CD8-positive, alpha-beta memory T cell (primary cell): Measurements from ENCODE around the gene CCM2. TPM values are rescaled to one million over a fixed set of nuclear protein-coding genes. Genes with fewer than 3 reads are reported as not detected.
"Not testable (repeated sequence)": the region's sequence is repeated elsewhere in the genome, so short reads cannot be mapped to it uniquely, and the experiment has no call there.

Experiments used
- CTCF ChIA-PET: fragments of 350-600 bp; sonication (Branson Sonifier 250); formaldehyde crosslinking; loops from one replicate; lab custom pipeline; 2021; ENCODE audit warnings: antibody characterized with exemption; lab: Charles Lee
- POLR2A ChIA-PET: fragments of 350-600 bp; sonication (Branson Sonifier 250); formaldehyde crosslinking; loops from one replicate; lab custom pipeline; 2021; ENCODE audit warnings: antibody characterized with exemption; lab: Charles Lee
- DNase-seq, 5 donors: peaks; one replicate each; pipeline versions ENCODE4 v3.0.0 to v3.0.0-alpha.2; 2020 to 2022; ENCODE audit warnings: mixed read lengths in 1 of 5
- H3K27ac ChIP-seq: one replicate; pipeline ENCODE4 v1.7.0; 2013; ENCODE audit warnings: low read depth, mild to moderate bottlenecking, low read length, moderate library complexity
- H3K27me3 ChIP-seq: 2 replicates; pipeline ENCODE4 v1.7.0; 2013; ENCODE audit warnings: low read length, mild to moderate bottlenecking; ENCODE audit not compliant: insufficient read depth, poor library complexity, severe bottlenecking
- H3K36me3 ChIP-seq: 2 replicates; pipeline ENCODE4 v1.7.0; 2013; ENCODE audit warnings: mild to moderate bottlenecking, low read length, moderate library complexity; ENCODE audit not compliant: insufficient read depth
- H3K4me1 ChIP-seq: 2 replicates; pipeline ENCODE4 v1.7.0; 2013; ENCODE audit warnings: mild to moderate bottlenecking, low read length, moderate library complexity; ENCODE audit not compliant: insufficient read depth
- H3K4me3 ChIP-seq: 2 replicates; pipeline ENCODE4 v1.7.0; 2013; ENCODE audit warnings: mild to moderate bottlenecking, low read length
- H3K9me3 ChIP-seq: 2 replicates; pipeline ENCODE4 v1.7.0; 2013; ENCODE audit warnings: mild to moderate bottlenecking, low read length
- H3K27ac Mint-ChIP-seq, 8 donors: one replicate each; pipeline ENCODE4 v1.8.0; 2020 to 2021; ENCODE audit warnings: mixed read lengths in 8 of 8, mild to moderate bottlenecking in 6 of 8, inconsistent platforms in 3 of 8, moderate library complexity in 3 of 8
- H3K27me3 Mint-ChIP-seq, 2 donors: one replicate each; pipeline ENCODE4 v1.8.0; 2020 to 2021; ENCODE audit warnings: mixed read lengths in 2 of 2, mild to moderate bottlenecking in 1 of 2, moderate library complexity in 1 of 2
- H3K36me3 Mint-ChIP-seq, 3 donors: one replicate each; pipeline ENCODE4 v1.8.0; 2020 to 2021; ENCODE audit warnings: mixed read lengths in 3 of 3, inconsistent platforms in 1 of 3, mild to moderate bottlenecking in 1 of 3
- H3K4me1 Mint-ChIP-seq, 3 donors: one replicate each; pipeline ENCODE4 v1.8.0; 2020 to 2021; ENCODE audit warnings: mixed read lengths in 3 of 3, inconsistent platforms in 1 of 3, mild to moderate bottlenecking in 1 of 3
- H3K4me3 Mint-ChIP-seq, 7 donors: one replicate each; pipeline ENCODE4 v1.8.0; 2020 to 2021; ENCODE audit warnings: mixed read lengths in 7 of 7, mild to moderate bottlenecking in 6 of 7, moderate library complexity in 4 of 7, inconsistent platforms in 2 of 7
- H3K9me3 Mint-ChIP-seq, 5 donors: one replicate each; pipeline ENCODE4 v1.8.0; 2020 to 2022; ENCODE audit warnings: mixed read lengths in 5 of 5, mild to moderate bottlenecking in 3 of 5, moderate library complexity in 2 of 5, inconsistent platforms in 1 of 5
- polyA plus RNA-seq: library from polyadenylated mRNA; unstranded; fragments of 300-500 nt; fragmentation: Illumina TruSeq; gene quantifications from one replicate; pipeline ENCODE4 v1.2.3, GENCODE V29; 2021
- total RNA-seq, 2 experiments: library from RNA; stranded (reverse); gene quantifications; one replicate each; pipeline ENCODE4 v1.2.3, GENCODE V29; 2021

CCM2 gene
- total and polyA plus RNA-seq, 3 experiments from 2014 or later = 70.6 to 81.1 (median 74.8) TPM

- Mint-ChIP-seq H3K4me3 (peak overlapping the region in 1 of 7 donors; percentile 80), H3K4me1 (peaks cover 34 to 39% (median 37%) of the 10 kb centered on the region in 3 donors), H3K27ac (peak overlapping the region in 4 of 8 donors; percentile 17 to 93 (median 32)), H3K36me3 (peaks cover 7 to 28% (median 12%) of the 10 kb centered on the region in 3 donors), H3K9me3 (no peaks in the 10 kb centered on the region), H3K27me3 (no peaks in the 10 kb centered on the region)
- POLR2A ChIA-PET = interaction anchor here (1.0 kb wide), 1 partner anchor 10 kb away, joined by 5 read pairs; no protein-coding TSS in a partner anchor
- Histone ChIP-seq H3K4me1 (peaks cover 31% of the 10 kb centered on the region), H3K27ac (no peak overlapping the region), H3K36me3 (peaks cover 15% of the 10 kb centered on the region), H3K9me3 (no peaks in the 10 kb centered on the region), H3K4me3 (no peak overlapping the region), H3K27me3 (no peaks in the 10 kb centered on the region)
- CTCF ChIA-PET = interaction anchor here (1.0 to 2.1 kb wide), 5 partner anchors 9 to 50 kb away, joined by 3 to 10 read pairs (median 4); no protein-coding TSS in a partner anchor
- no peak for DNase-seq
Measured at GRCh38 chr7:44989132-44989531, 10.9 kb upstream of the CCM2 start.

- Mint-ChIP-seq H3K9me3 (no peaks in the 10 kb centered on the region), H3K27ac (peak overlapping the region in 3 of 8 donors; percentile 11 to 58 (median 50)), H3K36me3 (peaks cover 0 to 15% (median 2%) of the 10 kb centered on the region in 3 donors), H3K4me3 (no peak overlapping the region), H3K4me1 (peaks cover 32 to 38% (median 36%) of the 10 kb centered on the region in 3 donors), H3K27me3 (no peaks in the 10 kb centered on the region)
- Histone ChIP-seq H3K4me1 (peaks cover 31% of the 10 kb centered on the region), H3K27me3 (no peaks in the 10 kb centered on the region), H3K9me3 (no peaks in the 10 kb centered on the region), H3K4me3 (no peak overlapping the region), H3K36me3 (peaks cover 3% of the 10 kb centered on the region), H3K27ac (no peak overlapping the region)
- ChIA-PET CTCF (interaction anchor here (0.8 to 2.1 kb wide), 4 partner anchors 8 to 17 kb away, joined by 3 to 10 read pairs (median 4); no protein-coding TSS in a partner anchor), POLR2A (interaction anchor here (0.9 kb wide), 1 partner anchor 9 kb away, joined by 3 read pairs; no protein-coding TSS in a partner anchor)
- no peak for DNase-seq
Measured at GRCh38 chr7:44990109-44991023, 9.6 kb upstream of the CCM2 start.

- H3K4me3 Mint-ChIP-seq, POLR2A ChIA-PET: not testable (repeated sequence)
- peak overlapping the region in 2 of 8 donors; percentile 54 to 65 for H3K27ac Mint-ChIP-seq
Measured at GRCh38 chr7:44992004-44992795, 7.8 kb upstream of the CCM2 start.

GRCh38 chr7:44994877-44995554, 5.0 kb upstream of the CCM2 start:
- Histone ChIP-seq H3K27me3 (no peaks in the 10 kb centered on the region), H3K9me3 (no peaks in the 10 kb centered on the region), H3K27ac (no peak overlapping the region), H3K4me1 (peaks cover 35% of the 10 kb centered on the region), H3K36me3 (no peaks in the 10 kb centered on the region), H3K4me3 (no peak overlapping the region)
- Mint-ChIP-seq H3K9me3 (no peaks in the 10 kb centered on the region), H3K27me3 (no peaks in the 10 kb centered on the region), H3K4me3 (peak overlapping the region; percentile 4 to 85 (median 42)), H3K36me3 (peaks cover 0 to 4% (median 2%) of the 10 kb centered on the region in 3 donors), H3K27ac (peak overlapping the region; percentile 55 to 88 (median 76)), H3K4me1 (peaks cover 31 to 38% (median 36%) of the 10 kb centered on the region in 3 donors)
- no peak for DNase-seq
- POLR2A ChIA-PET = interaction anchor here (0.5 kb wide), 1 partner anchor 31 kb away, joined by 5 read pairs; no protein-coding TSS in a partner anchor
- CTCF ChIA-PET = interaction anchor here (9.9 kb wide), 1 partner anchor 19 kb away, joined by 117 read pairs; the partner anchor contains the start of gene MYO1G

More at GRCh38 chr7:44992004-44992795, 7.8 kb upstream of the CCM2 start:
- not testable (repeated sequence) for H3K4me3 ChIP-seq, H3K9me3 ChIP-seq, H3K27ac ChIP-seq, H3K27me3 ChIP-seq, H3K9me3 Mint-ChIP-seq, H3K36me3 ChIP-seq, H3K27me3 Mint-ChIP-seq, H3K36me3 Mint-ChIP-seq, DNase-seq
- CTCF ChIA-PET = interaction anchor here (0.9 kb wide), 1 partner anchor 9 kb away, joined by 3 read pairs; no protein-coding TSS in a partner anchor
- H3K4me1 ChIP-seq = peaks cover 33% of the 10 kb centered on the region
- peaks cover 30 to 34% (median 34%) of the 10 kb centered on the region in 3 donors for H3K4me1 Mint-ChIP-seq

GRCh38 chr7:44995555-44996493, 4.2 kb upstream of the CCM2 start:
- ChIA-PET POLR2A (interaction anchor here (0.6 to 1.0 kb wide), 3 partner anchors 114 to 1360 kb away, joined by 3 to 5 read pairs (median 3); no protein-coding TSS in a partner anchor), CTCF (interaction anchor here (1.0 to 9.9 kb wide), 6 partner anchors 14 to 140 kb away, joined by 3 to 117 read pairs (median 4); partner anchors contain the start of gene MYO1G)
- H3K4me1 ChIP-seq = peaks cover 39% of the 10 kb centered on the region
- Mint-ChIP-seq H3K27me3 (no peaks in the 10 kb centered on the region), H3K4me1 (peaks cover 31 to 38% (median 38%) of the 10 kb centered on the region in 3 donors), H3K9me3 (no peaks in the 10 kb centered on the region), H3K36me3 (peaks cover 0 to 4% (median 0%) of the 10 kb centered on the region in 3 donors), H3K4me3 (peak overlapping the region; percentile 4 to 85 (median 43)), H3K27ac (peak overlapping the region; percentile 55 to 88 (median 76))
- no peak for DNase-seq
- no peaks in the 10 kb centered on the region for H3K36me3 ChIP-seq
- H3K4me3 ChIP-seq = no peak overlapping the region
- H3K27ac ChIP-seq = no peak overlapping the region
- H3K9me3 ChIP-seq = no peaks in the 10 kb centered on the region
- H3K27me3 ChIP-seq = no peaks in the 10 kb centered on the region

- Mint-ChIP-seq H3K36me3 (peaks cover 0 to 14% (median 0%) of the 10 kb centered on the region in 3 donors), H3K27ac (peak overlapping the region in 7 of 8 donors; percentile 65 to 97 (median 92)), H3K27me3 (no peaks in the 10 kb centered on the region), H3K9me3 (no peaks in the 10 kb centered on the region), H3K4me1 (peaks cover 45 to 56% (median 56%) of the 10 kb centered on the region in 3 donors), H3K4me3 (peak overlapping the region; percentile 97 to 99 (median 99))
- Histone ChIP-seq H3K27me3 (no peaks in the 10 kb centered on the region), H3K9me3 (no peaks in the 10 kb centered on the region), H3K4me3 (no peak overlapping the region), H3K36me3 (no peaks in the 10 kb centered on the region), H3K4me1 (peaks cover 59% of the 10 kb centered on the region), H3K27ac (no peak overlapping the region)
- ChIA-PET POLR2A (interaction anchor here (0.7 to 4.3 kb wide), 5 partner anchors 9 to 424 kb away, joined by 3 to 81 read pairs (median 5); partner anchors contain the start of gene DDX56), CTCF (interaction anchor here (0.9 to 9.9 kb wide), 9 partner anchors 9 to 33 kb away, joined by 3 to 117 read pairs (median 4); partner anchors contain the start of gene MYO1G)
- no peak for DNase-seq
Measured at GRCh38 chr7:44998153-44998871, 1.7 kb upstream of the CCM2 start.
